H1 (cell line): ENCODE results near the gene TBC1D32. TPM values are rescaled to one million over a fixed set of nuclear protein-coding genes. Genes with fewer than 3 reads are reported as not detected.

Experiments used
- CTCF ChIA-PET: fragments of 300-600 bp; sonication (Branson Sonifier 250); formaldehyde crosslinking; loops from one replicate; lab custom pipeline; 2021; ENCODE audit not compliant: partially characterized antibody; lab: Charles Lee
- POLR2A ChIA-PET: fragments of 300-600 bp; sonication (Branson Sonifier 250); formaldehyde crosslinking; loops from one replicate; lab custom pipeline; 2021; ENCODE audit warnings: inconsistent platforms; ENCODE audit not compliant: partially characterized antibody; lab: Charles Lee
- DNase-seq, 2 experiments: peaks; one replicate each; pipeline versions ENCODE4 v3.0.0 to v3.0.0-alpha.2; 2010 to 2022; ENCODE audit warnings: low spot score in 2 of 2, low read depth in 1 of 2, mixed read lengths in 1 of 2
- FAIRE-seq: peaks from 2 replicates; lab custom pipeline; 2011; peaks lifted over from hg19 to GRCh38; lab: Jason Lieb, UNC
- H2AFZ ChIP-seq: 2 replicates; pipeline ENCODE4 v1.8.1; 2012; ENCODE audit warnings: low read length, inconsistent platforms
- H2AK5ac ChIP-seq: 2 replicates; pipeline ENCODE4 v1.6.1; 2013; ENCODE audit warnings: low read depth, low read length
- H2BK120ac ChIP-seq: replicated peaks from 2 replicates; pipeline ENCODE3; 2013; ENCODE audit warnings: low read depth, low read length, inconsistent platforms
- H2BK12ac ChIP-seq: 2 replicates; pipeline ENCODE4 v1.6.1; 2013; ENCODE audit warnings: low read depth, low read length
- H2BK15ac ChIP-seq: 2 replicates; pipeline ENCODE4 v1.6.1; 2013; ENCODE audit warnings: low read length
- H2BK20ac ChIP-seq: 2 replicates; pipeline ENCODE4 v1.6.1; 2013; ENCODE audit warnings: low read length
- H2BK5ac ChIP-seq: 2 replicates; pipeline ENCODE4 v1.6.1; 2013; ENCODE audit warnings: low read depth, low read length
- H3K14ac ChIP-seq: 2 replicates; pipeline ENCODE4 v1.6.1; 2013; ENCODE audit warnings: inconsistent platforms; ENCODE audit not compliant: insufficient read length
- H3K18ac ChIP-seq: 2 replicates; pipeline ENCODE4 v1.6.1; 2013; ENCODE audit warnings: low read length; ENCODE audit errors: extremely low read depth
- H3K23ac ChIP-seq: 2 replicates; pipeline ENCODE4 v1.6.1; 2013; ENCODE audit warnings: inconsistent platforms; ENCODE audit not compliant: insufficient read length
- H3K23me2 ChIP-seq: 2 replicates; pipeline ENCODE4 v1.6.1; 2013; ENCODE audit warnings: low read depth, low read length
- H3K27ac ChIP-seq: 2 replicates; pipeline ENCODE4 v1.6.1; 2011; ENCODE audit warnings: low read depth, low read length, inconsistent platforms
- H3K27me3 ChIP-seq, 4 experiments: replicated peaks in 1 of 4; 1 replicate in 1 of 4; 2 replicates in 3 of 4; pipeline versions ENCODE4 v1.6.1 to v1.8.1; 2011 to 2013; ENCODE audit warnings: low read length in 3 of 4, mild to moderate bottlenecking in 3 of 4, inconsistent platforms in 2 of 4, mixed read lengths in 2 of 4, moderate library complexity in 1 of 4; ENCODE audit not compliant: control insufficient read depth in 3 of 4, insufficient read depth in 3 of 4; ENCODE audit errors: extremely low read depth in 1 of 4
- H3K36me3 ChIP-seq, 4 experiments: 2 replicates each; pipeline versions ENCODE4 v1.6.1 to v1.8.1; 2011 to 2013; ENCODE audit warnings: mild to moderate bottlenecking in 4 of 4, low read length in 3 of 4, moderate library complexity in 2 of 4, control low read depth in 1 of 4, inconsistent platforms in 1 of 4; ENCODE audit not compliant: insufficient read depth in 4 of 4, control insufficient read depth in 2 of 4
- H3K4ac ChIP-seq: replicated peaks from 2 replicates; pipeline ENCODE3; 2013; ENCODE audit warnings: low read length, low read depth, mixed read lengths, inconsistent platforms; ENCODE audit not compliant: insufficient read length
- H3K4me1 ChIP-seq, 4 experiments: replicated peaks in 1 of 4; 1 replicate in 1 of 4; 2 replicates in 3 of 4; pipeline versions ENCODE4 v1.6.1 to v1.8.1; 2011 to 2013; ENCODE audit warnings: low read length in 3 of 4, inconsistent platforms in 2 of 4, mixed read lengths in 1 of 4; ENCODE audit not compliant: insufficient read depth in 4 of 4, control insufficient read depth in 3 of 4
- H3K4me2 ChIP-seq, 2 experiments: 2 replicates each; pipeline versions ENCODE4 v1.6.1 to v1.8.1; 2011 to 2013; ENCODE audit warnings: low read depth in 2 of 2, low read length in 2 of 2, control low read depth in 1 of 2, inconsistent platforms in 1 of 2, mild to moderate bottlenecking in 1 of 2; ENCODE audit not compliant: insufficient read depth in 1 of 2
- H3K4me3 ChIP-seq, 4 experiments: fragments of 200-600, 300-600 bp in 1 of 4; sonication (generic), shearing (Covaris generic), sonication (Bioruptor Twin) in 1 of 4; 2 replicates each; pipeline versions ENCODE4 v1.5.1 to v1.8.1; 2011 to 2016; ENCODE audit warnings: low read length in 4 of 4, low read depth in 3 of 4, control low read depth in 2 of 4, inconsistent platforms in 2 of 4, mild to moderate bottlenecking in 2 of 4, mixed read lengths in 1 of 4, moderate library complexity in 1 of 4; ENCODE audit not compliant: insufficient read depth in 2 of 4; ENCODE audit errors: extremely low read depth in 1 of 4
- H3K56ac ChIP-seq: replicated peaks from 2 replicates; pipeline ENCODE3; 2013; ENCODE audit warnings: low read depth, mild to moderate bottlenecking, mixed read lengths, low read length, inconsistent platforms; ENCODE audit not compliant: insufficient read length
- H3K79me1 ChIP-seq: 2 replicates; pipeline ENCODE4 v1.6.1; 2013; ENCODE audit warnings: low read depth, low read length, control low read depth
- H3K79me2 ChIP-seq, 2 experiments: 2 replicates each; pipeline versions ENCODE4 v1.6.1 to v1.8.1; 2012 to 2013; ENCODE audit warnings: low read length in 2 of 2, mild to moderate bottlenecking in 2 of 2, inconsistent platforms in 1 of 2; ENCODE audit not compliant: insufficient read depth in 2 of 2, control insufficient read depth in 1 of 2
- H3K9ac ChIP-seq, 4 experiments: replicated peaks in 1 of 4; 1 replicate in 1 of 4; 2 replicates in 3 of 4; pipeline versions ENCODE4 v1.6.1 to v1.8.1; 2011 to 2013; ENCODE audit warnings: low read depth in 3 of 4, low read length in 3 of 4, control low read depth in 2 of 4, mild to moderate bottlenecking in 2 of 4, moderate library complexity in 2 of 4, inconsistent platforms in 1 of 4; ENCODE audit errors: extremely low read depth in 1 of 4
- H3K9me3 ChIP-seq, 2 experiments: 2 replicates each; pipeline versions ENCODE4 v1.6.1 to v1.8.1; 2012 to 2013; ENCODE audit warnings: mild to moderate bottlenecking in 2 of 2, moderate library complexity in 2 of 2, control low read depth in 1 of 2, inconsistent platforms in 1 of 2, low read depth in 1 of 2, low read length in 1 of 2, mixed read lengths in 1 of 2; ENCODE audit not compliant: insufficient read depth in 2 of 2
- H4K20me1 ChIP-seq, 2 experiments: replicated peaks in 1 of 2; 2 replicates each; pipeline versions ENCODE3 to v1.8.1; 2011 to 2013; ENCODE audit warnings: inconsistent platforms in 2 of 2, low read length in 2 of 2, mild to moderate bottlenecking in 1 of 2; ENCODE audit not compliant: insufficient read depth in 2 of 2, control insufficient read depth in 1 of 2
- H4K5ac ChIP-seq: 2 replicates; pipeline ENCODE4 v1.6.1; 2013; ENCODE audit warnings: low read length, low read depth, mixed read lengths, inconsistent platforms; ENCODE audit not compliant: insufficient read length
- H4K8ac ChIP-seq: 2 replicates; pipeline ENCODE4 v1.8.0; 2013; ENCODE audit warnings: mild to moderate bottlenecking, moderate library complexity, low read length, inconsistent platforms; ENCODE audit not compliant: insufficient read depth; ENCODE audit errors: extremely low read depth
- H4K91ac ChIP-seq: replicated peaks from 2 replicates; pipeline ENCODE3; 2013; ENCODE audit warnings: low read length, mixed read lengths, inconsistent platforms; ENCODE audit not compliant: insufficient read length
- BRCA1 ChIP-seq: IDR thresholded peaks from 2 replicates; pipeline ENCODE4 v1.6.1; 2012; ENCODE audit warnings: low read depth, low read length, improper control_type of control experiment
- CTBP2 ChIP-seq: IDR thresholded peaks from 2 replicates; pipeline ENCODE4 v1.7.0; 2011; ENCODE audit warnings: borderline replicate concordance, mild to moderate bottlenecking, moderate library complexity, mixed read lengths, low read length; ENCODE audit not compliant: insufficient read depth, insufficient read length
- SAP30 ChIP-seq: fragments of 300-600 bp; sonication (generic); IDR thresholded peaks from 2 replicates; pipeline ENCODE4 v1.7.1; 2012; ENCODE audit warnings: low read length, moderate library complexity, mild to moderate bottlenecking, inconsistent platforms; ENCODE audit not compliant: insufficient read depth, insufficient replicate concordance
- SIX5 ChIP-seq: IDR thresholded peaks from 2 replicates; pipeline ENCODE4 v1.6.1; 2011; ENCODE audit warnings: mild to moderate bottlenecking, low read depth, low read length
- SRF ChIP-seq: IDR thresholded peaks from 2 replicates; pipeline ENCODE4 v1.6.1; 2011; ENCODE audit warnings: mild to moderate bottlenecking, low read depth, low read length, moderate library complexity
- WGBS, 2 experiments: shearing (Covaris generic) in 1 of 2; methylation state at CpG; one replicate each; pipeline versions ENCODE4 v1.1.6 to v1.1.7; 2013 to 2015; ENCODE audit warnings: low lambda C conversion rate in 2 of 2, mixed read lengths in 2 of 2, inconsistent platforms in 1 of 2, low coverage in 1 of 2, missing lambda C conversion rate in 1 of 2; ENCODE audit not compliant: insufficient replicate concordance in 2 of 2, insufficient coverage in 1 of 2, insufficient read length in 1 of 2; ENCODE audit errors: extremely low coverage in 1 of 2, missing lambda C conversion rate in 1 of 2; 5-methylcytosine and 5-hydroxymethylcytosine counted together
- polyA plus RNA-seq, 7 experiments: library from polyadenylated mRNA; depleted of rRNA in 3 of 7; stranded (reverse) in 5 of 7; unstranded in 2 of 7; fragments of >200 nt in 5 of 7; fragments of 200-250 nt in 2 of 7; gene quantifications; 1 replicate in 5 of 7; 2 replicates in 1 of 7; 4 replicates in 1 of 7; pipeline versions ENCODE4 v1.2.1 to v1.2.3, GENCODE V29; 2011 to 2013; ENCODE audit warnings: missing spikeins in 2 of 7, mixed read lengths in 2 of 7
- total RNA-seq: library from RNA; stranded (reverse); fragmentation: NEBNext Ultra II Directional; extraction: Animal tissue kit (Norgen Biotek cat#: 25700); gene quantifications from 2 replicates; pipeline ENCODE4 v1.2.1, GENCODE V29; 2021

The TBC1D32 gene
- total and polyA plus RNA-seq, 2 of the 8 experiments (the other 6 are each of a cell fraction or from before 2014, with no cell fraction given), result 5.3 to 7.1 TPM

DNA sequence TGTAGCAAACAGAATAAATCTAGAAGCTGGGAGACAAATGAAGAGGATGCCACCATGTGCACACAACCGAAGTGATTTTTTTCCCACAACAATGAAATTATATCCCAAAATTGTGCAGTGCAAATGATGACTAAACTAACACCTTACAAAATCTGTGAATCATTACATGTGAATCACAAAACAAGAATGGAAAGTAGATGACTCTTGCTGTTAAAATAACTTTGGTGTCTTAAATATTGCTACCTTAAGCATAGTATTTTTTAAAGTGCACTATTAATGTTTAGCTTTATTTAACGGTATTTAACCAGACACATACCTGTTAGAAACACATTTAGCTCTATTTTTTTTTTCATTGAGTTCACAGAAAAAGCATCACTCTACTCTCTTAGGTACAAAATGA is 190.8 kb downstream of the TBC1D32 start:
- Histone ChIP-seq H3K23me2 (no peaks in the 10 kb centered on the region), H2BK12ac (no peak overlapping the region), H3K9ac (no peak overlapping the region), H4K91ac (no peak overlapping the region), H3K36me3 (peaks cover 0 to 5% (median 1%) of the 10 kb centered on the region in 4 experiments; a peak in 2 of 8 replicates), H2AK5ac (no peak overlapping the region), H3K4ac (no peak overlapping the region), H4K5ac (no peak overlapping the region), H3K4me3 (no peak overlapping the region), H2BK120ac (no peak overlapping the region), H3K4me1 (no peaks in the 10 kb centered on the region), H3K18ac (no peak overlapping the region), H2BK20ac (no peak overlapping the region), H3K23ac (no peak overlapping the region), H3K14ac (no peak overlapping the region), H3K27me3 (no peaks in the 10 kb centered on the region), H2AFZ (no peak overlapping the region), H3K4me2 (no peak overlapping the region), H3K9me3 (peaks cover 6 to 10% of the 10 kb centered on the region in 2 experiments; a peak in 3 of 4 replicates), H3K79me2 (no peaks in the 10 kb centered on the region), H3K27ac (no peak overlapping the region), H4K20me1 (no peaks in the 10 kb centered on the region), H3K79me1 (no peaks in the 10 kb centered on the region), H4K8ac (no peak overlapping the region), H2BK15ac (no peak overlapping the region), H3K56ac (no peak overlapping the region), H2BK5ac (no peak overlapping the region)
- FAIRE-seq, result no peak
- no peak for DNase-seq
- CTCF ChIA-PET, result interaction anchor here (0.8 to 1.0 kb wide), 2 partner anchors 10 to 31 kb away, joined by 3 to 4 read pairs; no protein-coding TSS in a partner anchor
- TF ChIP-seq SAP30 (no peak), SRF (no peak), BRCA1 (no peak), CTBP2 (no peak), SIX5 (no peak)
- 93% methylated on average over 2 of the region's 2 CpGs; no CpG with 5 or more reads in 1 of the 2 experiments for WGBS, 2 experiments
- POLR2A ChIA-PET, result no interaction called here
